Uterus (tissue), 2 donors: ENCODE measurements around the gene SETDB2.

Experiments used
- CTCF ChIP-seq, 4 experiments: fragments of 200-600 bp in 2 of 4; fragments of 450-650 bp in 2 of 4; sonication (generic) in 2 of 4; IDR thresholded peaks; one replicate each; pipeline ENCODE4 v1.5.1; 2016 to 2019; ENCODE audit warnings: antibody characterized with exemption in 4 of 4, mild to moderate bottlenecking in 2 of 4, moderate library complexity in 1 of 4
- POLR2A ChIP-seq, 2 donors: fragments of 450-650 bp; IDR thresholded peaks; one replicate each; pipeline ENCODE4 v1.6.1; 2016; ENCODE audit warnings: antibody characterized with exemption in 2 of 2, mild to moderate bottlenecking in 1 of 2, moderate library complexity in 1 of 2

GRCh38 chr13:49419276-49419675 lies 24.8 kb upstream of the SETDB2 start:
- TF ChIP-seq CTCF (IDR thresholded peaks at IDR 0.05) (no peak), POLR2A (IDR thresholded peaks at IDR 0.05) (no peak)
